Measurements from ENCODE around the gene EP400.
"Not testable (repeated sequence)": the region's sequence is repeated elsewhere in the genome, so short reads cannot be mapped to it uniquely, and the experiment has no call there.

EP400 gene

GRCh38 chr12:132021031-132021871 is 71.5 kb downstream of the EP400 start:
- DNase-seq, result no peak

- DNase-seq, result no peak
These were observed 72.2 kb downstream of the EP400 start for GRCh38 chr12:132021965-132022364.

GRCh38 chr12:132023658-132024057 is 73.9 kb downstream of the EP400 start:
- DNase-seq, result no peak

GRCh38 chr12:132024758-132025157 is 75.0 kb downstream of the EP400 start:
- DNase-seq, result no peak

- DNase-seq, result no peak
These were observed 75.8 kb downstream of the EP400 start for GRCh38 chr12:132025526-132025925.

GRCh38 chr12:132026061-132026795 is 76.5 kb downstream of the EP400 start:
- DNase-seq, result no peak

- no peak for DNase-seq
These were observed 77.2 kb downstream of the EP400 start for GRCh38 chr12:132026796-132027500.

GRCh38 chr12:132027636-132028035 is 77.9 kb downstream of the EP400 start:
- no peak for DNase-seq

- no peak for DNase-seq
These were observed 78.4 kb downstream of the EP400 start for GRCh38 chr12:132028111-132028510.

- DNase-seq, result no peak
These were observed 80.0 kb downstream of the EP400 start for GRCh38 chr12:132029503-132030300.

GRCh38 chr12:132030367-132031038 is 80.8 kb downstream of the EP400 start:
- no peak for DNase-seq

GRCh38 chr12:132033627-132034026 is 83.9 kb downstream of the EP400 start:
- no peak for DNase-seq

- no peak for DNase-seq
These were observed 86.4 kb downstream of the EP400 start for GRCh38 chr12:132036063-132036683.

- DNase-seq, result no peak
These were observed 91.3 kb downstream of the EP400 start for GRCh38 chr12:132040906-132041606.

GRCh38 chr12:132043216-132043615 is 93.5 kb downstream of the EP400 start:
- no peak for DNase-seq

GRCh38 chr12:132043770-132044467 is 94.2 kb downstream of the EP400 start:
- no peak for DNase-seq

GRCh38 chr12:132044661-132045412 is 95.1 kb downstream of the EP400 start:
- no peak for DNase-seq

- no peak for DNase-seq
These were observed 96.0 kb downstream of the EP400 start for GRCh38 chr12:132045751-132046150.

GRCh38 chr12:132046561-132046960 is 96.8 kb downstream of the EP400 start:
- DNase-seq, result no peak

GRCh38 chr12:132047630-132048029 is 97.9 kb downstream of the EP400 start:
- not testable (repeated sequence) for DNase-seq
